Dedifferentiated amniotic fluid mesenchymal stem cell (primary cell): ENCODE measurements around the gene ZNF483.
"Not testable (repeated sequence)": the region's sequence is repeated elsewhere in the genome, so short reads cannot be mapped to it uniquely, and the experiment has no call there.

Experiments
- DNase-seq: peaks from one replicate; pipeline ENCODE4 v3.0.0-alpha.2; 2016; ENCODE audit errors: extremely low spot score

Gene ZNF483

DNA sequence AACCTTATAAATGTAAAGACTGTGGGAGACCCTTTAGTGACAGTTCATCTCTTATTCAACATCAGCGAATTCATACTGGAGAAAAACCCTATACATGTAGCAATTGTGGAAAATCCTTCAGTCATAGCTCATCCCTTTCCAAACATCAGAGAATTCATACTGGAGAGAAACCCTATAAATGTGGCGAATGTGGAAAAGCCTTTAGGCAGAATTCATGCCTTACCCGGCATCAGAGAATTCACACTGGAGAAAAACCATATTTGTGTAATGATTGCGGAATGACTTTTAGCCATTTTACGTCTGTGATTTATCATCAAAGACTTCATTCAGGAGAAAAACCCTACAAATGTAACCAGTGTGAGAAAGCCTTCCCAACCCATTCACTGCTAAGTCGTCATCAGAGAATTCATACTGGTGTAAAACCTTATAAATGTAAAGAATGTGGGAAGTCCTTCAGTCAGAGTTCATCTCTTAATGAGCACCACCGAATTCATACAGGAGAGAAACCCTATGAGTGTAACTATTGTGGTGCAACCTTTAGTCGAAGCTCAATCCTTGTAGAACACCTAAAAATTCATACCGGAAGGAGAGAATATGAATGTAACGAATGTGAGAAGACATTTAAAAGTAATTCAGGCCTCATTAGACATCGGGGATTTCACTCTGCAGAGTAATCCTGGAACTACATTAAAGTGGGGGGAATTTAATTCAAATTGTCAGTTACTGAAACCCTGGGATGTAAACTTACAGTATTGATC, 17.7 kb downstream of the ZNF483 start:
- DNase-seq = no peak

DNA sequence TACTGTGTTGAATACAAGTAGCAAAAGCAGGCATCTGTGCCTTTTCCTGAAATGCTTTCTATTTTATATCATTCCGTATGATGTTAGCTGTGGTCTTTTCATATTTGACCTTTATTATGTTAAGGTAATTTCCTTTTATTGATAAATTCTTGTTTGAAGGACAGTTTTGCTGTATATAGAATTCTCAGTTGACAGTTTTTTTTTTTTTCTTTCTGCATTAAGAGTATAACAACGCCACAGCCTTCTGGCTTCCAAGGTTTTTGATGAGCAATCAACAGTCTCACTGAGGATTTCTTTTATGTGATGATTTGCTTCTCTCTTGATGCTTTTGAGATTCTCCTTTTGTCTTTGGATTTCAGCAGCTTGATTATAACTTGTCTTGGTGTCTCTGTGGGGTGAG, 23.6 kb downstream of the ZNF483 start:
- DNase-seq = no peak

DNA sequence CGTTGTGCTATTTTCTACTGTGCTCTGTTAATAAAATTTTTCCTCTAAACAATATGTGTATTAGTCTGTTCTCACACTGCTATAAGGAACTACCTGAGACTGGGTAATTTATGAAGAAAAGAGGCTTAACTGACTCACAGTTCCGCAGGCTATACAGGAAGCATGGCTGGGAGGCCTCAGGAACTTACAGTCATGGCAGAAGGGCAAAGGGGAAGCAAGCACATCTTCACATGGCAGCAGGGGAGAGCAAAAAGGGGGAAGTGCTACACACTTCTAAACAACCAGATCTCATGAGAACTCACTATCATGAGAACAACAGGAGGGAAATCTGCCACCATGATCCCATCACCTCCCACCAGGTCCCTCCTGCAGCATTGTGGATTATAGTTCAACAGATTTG, 30.4 kb downstream of the ZNF483 start:
- not testable (repeated sequence) for DNase-seq

DNA sequence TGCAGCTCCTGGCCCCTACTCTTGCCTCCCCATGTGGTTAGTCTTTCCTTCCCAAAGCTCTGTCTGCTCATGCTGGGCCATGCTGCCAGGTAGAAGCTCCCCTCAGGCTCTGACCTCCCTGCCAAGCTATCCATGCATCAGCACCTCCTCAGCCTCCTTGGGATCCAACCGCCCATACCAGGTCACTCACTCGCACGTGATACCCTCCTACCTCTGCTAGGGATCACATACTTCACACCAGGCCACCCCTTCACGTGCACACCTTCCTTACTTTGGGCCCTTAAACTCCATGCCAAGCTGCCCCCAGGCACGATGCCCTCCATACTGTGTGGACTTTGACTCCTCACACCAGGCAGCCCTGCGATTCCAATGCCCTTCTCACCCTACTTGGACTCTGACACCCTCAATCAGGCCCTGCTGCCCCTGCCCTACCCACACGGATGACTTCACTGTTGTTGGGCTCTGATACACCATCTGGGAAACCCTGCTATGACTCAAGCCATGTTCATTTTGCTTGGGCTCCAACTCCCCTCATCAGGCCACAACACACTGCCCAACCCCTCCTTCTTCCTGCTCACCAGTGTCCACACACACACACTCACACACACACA, 34.1 kb downstream of the ZNF483 start:
- DNase-seq = no peak

DNA sequence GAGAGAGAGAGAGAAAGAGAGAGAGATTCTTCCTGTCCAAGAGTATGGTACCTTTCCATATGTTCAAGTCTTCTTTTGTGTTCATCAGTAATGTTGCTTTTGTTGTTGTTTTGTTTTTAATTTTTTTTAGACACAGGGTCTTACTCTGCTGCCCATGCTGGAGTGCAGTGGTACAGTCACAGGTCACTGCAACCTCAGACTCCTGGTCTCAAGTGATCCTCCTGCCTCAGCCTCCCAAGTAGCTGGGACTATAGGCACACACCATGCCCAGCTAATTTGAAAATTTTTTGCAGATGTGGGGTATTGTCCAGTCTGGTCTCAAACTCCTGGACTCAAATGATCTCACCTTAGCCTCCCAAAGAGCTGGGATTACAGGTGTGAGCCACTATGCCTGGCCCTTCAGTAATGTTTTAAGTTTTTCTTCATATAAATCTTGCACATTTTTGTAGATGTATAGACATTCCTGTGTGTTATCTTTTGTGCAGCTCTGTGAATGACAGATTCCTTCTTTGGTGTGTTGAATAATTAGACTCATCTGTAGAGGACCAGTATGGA, 36.3 kb downstream of the ZNF483 start:
- DNase-seq = no peak

DNA sequence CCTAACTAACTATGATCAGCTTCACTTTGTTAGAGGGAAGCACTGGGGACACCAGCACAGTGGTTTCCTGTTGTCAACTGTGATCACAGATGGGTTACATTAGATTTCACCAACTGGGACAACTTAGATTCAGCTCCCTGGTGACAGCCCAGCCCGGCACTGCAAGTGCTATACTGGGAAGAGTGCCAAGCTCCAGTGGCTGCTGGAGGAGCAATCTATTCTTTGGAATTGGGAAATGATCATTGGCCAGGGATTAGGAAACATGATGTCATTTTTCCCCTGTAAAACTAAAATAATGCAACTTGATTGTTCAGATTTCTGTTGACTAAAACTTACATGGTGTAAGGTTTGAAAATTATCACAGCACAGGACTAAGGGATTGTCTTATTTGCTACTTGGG, 41.3 kb downstream of the ZNF483 start:
- no peak for DNase-seq

DNA sequence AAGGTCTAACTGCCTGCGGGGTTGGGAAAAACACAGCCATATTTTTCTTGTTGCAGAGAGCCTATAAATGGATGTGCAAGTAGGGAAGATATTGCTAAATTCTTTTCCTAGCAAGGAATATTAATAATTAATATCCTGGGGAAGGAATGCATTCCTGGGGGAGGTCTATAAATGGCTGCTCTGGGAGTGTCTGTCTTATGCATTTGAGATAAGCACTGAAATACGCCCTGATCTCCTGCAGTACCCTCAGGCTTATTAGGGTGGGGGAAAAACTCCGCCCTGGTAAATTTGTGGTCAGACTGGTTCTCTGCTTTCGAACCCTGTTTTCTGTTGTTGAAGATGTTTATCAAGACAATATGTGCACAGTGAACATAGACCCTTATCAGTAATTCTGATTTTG, 43.1 kb downstream of the ZNF483 start:
- DNase-seq = not testable (repeated sequence)

DNA sequence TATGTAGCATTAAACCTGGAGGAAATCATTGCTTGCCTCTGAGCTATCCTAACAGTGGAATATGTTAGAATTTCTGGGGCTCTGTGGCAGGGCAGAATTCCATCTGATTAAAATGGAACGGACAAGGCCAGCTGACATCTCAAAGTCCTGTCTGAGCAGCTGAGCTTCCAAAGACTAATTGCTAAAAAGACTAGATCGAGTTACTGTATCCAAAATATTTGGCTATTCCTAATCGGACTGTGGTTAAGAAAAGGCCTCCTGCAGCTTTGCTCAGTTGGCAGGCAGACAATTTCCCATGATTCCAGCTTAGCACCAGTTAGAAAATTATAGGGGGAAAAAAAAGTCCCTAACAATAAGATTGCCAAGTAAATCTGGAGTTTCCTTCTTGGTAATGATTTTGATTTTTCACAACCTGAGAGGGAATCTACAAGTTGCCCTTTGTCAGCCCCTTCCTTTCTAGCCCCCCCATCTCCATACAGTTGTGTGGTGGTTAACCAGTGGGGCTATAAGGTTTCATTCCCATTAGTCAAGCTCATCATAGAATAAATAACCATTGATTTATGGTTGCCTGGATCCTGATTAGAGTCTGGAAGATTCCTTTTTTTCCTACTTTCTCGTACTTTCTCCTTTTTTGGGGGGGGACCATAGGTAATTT, 48.1 kb downstream of the ZNF483 start:
- DNase-seq = peak; percentile 76

DNA sequence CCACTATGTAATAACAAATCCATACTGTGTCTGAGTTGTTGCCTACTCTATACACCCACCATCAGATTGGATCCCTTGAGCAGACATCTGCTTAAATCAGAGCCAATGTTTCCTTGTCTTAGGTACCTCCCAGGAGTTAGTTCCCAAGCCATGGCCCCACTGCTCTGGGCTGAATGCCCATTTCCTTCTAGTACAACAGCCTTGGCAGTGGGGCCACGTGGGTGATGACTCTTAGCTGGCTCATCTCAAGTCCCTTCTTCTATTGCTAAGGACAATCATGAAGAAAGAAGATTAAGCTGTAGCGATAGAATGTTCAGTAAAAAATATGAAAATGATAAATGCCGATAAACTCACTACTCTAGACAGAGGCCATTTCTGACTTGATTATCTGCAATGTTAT, 57.9 kb downstream of the ZNF483 start:
- DNase-seq = no peak

DNA sequence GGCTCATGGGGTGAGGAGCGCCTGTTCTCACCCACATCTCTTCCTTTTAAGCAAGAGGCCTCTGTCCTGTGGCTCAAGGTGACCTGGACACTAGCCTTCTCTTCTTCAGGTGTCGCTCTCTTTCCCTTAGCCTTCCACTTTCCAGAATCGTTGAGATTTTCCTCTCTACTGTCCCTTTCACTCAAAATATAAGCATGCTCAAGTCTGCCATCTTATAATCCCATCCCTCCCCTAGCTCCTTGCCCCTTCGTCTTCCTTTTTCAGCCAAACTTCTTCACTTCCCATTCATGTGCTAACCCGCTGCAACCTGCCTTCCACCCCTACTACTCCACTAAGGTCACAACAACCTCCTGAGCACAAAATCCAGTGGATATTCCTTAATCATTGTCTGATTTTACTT, 61.4 kb downstream of the ZNF483 start:
- DNase-seq = no peak

DNA sequence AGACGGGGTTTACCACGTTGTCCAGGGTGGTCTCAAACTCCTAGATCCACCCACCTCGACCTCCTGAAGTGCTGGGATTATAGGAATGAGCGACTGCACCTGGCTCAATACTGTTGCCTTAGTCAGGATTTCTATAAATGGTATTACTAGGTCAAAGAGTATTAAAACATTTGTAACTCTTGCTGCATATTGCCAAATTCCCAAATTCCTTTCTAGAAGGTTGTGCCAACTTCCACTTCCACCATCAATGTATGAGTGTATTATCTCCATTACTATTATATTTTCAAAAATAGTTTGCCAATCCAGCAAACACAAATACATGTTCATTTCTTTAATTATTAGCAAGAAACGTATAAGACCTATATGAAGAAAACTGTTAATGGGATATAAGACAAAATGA, 63.9 kb downstream of the ZNF483 start:
- DNase-seq = no peak

DNA sequence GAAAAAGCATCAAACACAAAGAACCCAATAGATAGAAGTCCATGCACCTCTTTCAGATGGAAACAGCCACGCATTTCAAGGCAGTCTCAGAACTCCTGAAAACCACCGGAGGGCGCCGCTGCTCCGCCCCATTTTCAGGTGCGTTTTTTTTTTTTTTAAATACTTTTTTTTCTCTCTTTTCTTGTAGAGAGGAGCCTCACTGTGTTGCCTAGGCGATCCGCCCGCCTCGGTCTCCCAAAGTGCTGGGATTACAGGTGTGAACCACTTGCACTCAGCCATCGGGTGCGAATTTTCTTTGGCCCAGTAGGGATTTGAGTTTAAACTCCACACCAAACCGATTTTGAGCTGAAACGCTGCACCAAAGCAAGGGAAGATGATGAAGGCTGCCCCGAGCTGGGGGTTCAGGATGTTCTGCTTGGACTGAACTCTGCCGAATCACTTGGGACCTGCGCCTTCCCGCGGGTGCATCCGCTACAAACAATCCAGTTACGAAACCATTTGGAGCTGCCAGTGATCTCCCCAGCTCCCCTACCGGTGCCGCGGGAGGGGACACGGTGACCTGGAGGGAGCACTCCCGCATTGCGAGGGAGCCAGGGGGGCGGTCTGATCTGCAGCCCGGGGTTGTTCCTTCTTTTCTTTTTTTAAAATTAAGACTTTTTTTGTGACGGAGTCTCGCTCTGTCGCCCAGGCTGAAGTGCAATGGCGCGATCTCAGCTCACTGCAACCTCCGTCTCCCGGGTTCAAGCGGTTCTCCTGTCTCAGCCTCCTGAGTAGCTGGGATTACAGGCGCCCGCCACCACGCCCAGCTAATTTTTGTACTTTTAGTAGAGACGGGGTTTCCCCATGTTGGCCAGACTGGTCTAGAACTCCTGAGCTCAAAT, 73.1 kb downstream of the ZNF483 start:
- DNase-seq = peak; percentile 27

DNA sequence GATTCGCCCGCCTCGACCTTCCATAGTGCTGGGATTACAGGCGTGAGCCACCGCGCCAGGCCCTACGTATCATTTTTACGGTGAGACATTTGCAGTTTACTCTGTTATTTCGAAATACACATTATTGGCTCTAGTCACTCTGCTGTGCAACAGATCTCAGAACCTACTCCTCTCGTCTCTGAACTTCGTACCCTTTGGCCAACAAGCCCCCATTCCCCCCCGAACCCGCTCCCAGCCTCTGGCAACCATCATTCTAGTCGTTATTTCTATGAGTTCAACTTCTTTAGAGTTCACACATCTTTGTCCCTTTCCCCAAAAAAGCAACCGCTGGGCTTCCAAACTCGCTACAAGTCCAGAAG, 73.7 kb downstream of the ZNF483 start:
- DNase-seq = no peak

DNA sequence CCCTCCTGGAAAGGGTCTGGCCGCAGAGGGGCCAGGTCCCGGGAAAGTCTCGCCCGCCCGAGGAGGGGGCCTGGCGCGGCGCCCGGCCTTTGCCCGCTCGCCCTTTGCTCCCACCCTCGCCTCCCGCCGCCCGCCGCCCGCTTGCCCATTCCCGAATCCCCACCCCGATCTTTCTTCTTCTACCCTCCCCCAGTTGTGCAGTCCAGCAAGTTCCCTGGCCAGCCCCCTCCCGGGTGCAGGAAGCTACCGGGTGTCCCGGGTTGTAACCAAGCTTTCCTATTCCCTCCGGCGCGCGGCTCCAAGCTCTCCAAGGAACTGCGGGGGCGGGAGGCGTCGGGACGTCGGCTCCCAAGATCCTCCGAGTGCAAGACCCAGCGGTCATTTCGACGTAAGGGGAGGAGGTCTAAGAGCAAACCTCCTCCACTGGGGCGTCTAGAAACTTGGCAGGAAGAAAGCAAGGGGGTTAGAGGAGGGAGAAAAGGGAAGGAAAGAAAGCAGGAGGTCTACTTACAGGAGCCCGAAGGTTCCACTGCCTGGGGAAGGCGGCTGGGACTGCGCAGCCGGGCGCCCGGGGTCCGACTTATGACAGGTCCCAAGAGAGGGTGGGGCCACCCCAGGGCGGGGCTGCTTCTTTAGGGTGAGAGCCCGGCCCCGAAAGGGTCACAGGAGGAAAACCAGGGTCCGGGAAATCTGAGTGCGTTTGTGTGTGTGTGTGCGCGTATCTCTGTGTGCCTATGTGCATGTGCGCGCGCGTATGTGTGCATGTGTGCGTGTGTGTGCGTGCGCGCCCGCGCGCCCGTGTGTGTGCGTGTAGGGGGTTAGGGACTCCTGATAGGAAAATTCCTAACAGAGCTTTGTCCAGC, 74.3 kb downstream of the ZNF483 start, which contains the start of gene PTGR1:
Gene PTGR1 (minus strand): TSS at position 556 of the 863 bp plus-strand sequence. CDS start 2,225 bp downstream, outside the sequence.
- peak; percentile 81 for DNase-seq

DNA sequence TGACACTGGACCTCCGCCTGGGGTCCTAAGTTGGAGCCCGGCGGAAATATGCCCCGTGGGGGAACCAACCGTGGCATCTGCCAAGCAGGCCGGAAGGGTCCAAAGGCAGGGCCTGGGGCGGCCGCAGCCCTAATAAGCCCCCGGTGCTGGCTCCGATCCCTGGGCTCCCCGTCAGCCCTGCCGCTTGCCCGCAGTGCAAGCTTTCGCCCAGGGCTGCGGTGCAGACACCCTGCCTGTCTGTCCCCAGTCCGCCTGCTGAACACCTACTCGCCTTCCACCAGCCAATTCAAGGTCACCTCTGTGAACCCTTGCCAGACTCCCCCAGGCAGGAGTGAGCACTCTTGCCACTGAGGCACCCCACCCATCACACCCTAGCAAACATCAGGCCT, 75.0 kb downstream of the ZNF483 start:
- no peak for DNase-seq

DNA sequence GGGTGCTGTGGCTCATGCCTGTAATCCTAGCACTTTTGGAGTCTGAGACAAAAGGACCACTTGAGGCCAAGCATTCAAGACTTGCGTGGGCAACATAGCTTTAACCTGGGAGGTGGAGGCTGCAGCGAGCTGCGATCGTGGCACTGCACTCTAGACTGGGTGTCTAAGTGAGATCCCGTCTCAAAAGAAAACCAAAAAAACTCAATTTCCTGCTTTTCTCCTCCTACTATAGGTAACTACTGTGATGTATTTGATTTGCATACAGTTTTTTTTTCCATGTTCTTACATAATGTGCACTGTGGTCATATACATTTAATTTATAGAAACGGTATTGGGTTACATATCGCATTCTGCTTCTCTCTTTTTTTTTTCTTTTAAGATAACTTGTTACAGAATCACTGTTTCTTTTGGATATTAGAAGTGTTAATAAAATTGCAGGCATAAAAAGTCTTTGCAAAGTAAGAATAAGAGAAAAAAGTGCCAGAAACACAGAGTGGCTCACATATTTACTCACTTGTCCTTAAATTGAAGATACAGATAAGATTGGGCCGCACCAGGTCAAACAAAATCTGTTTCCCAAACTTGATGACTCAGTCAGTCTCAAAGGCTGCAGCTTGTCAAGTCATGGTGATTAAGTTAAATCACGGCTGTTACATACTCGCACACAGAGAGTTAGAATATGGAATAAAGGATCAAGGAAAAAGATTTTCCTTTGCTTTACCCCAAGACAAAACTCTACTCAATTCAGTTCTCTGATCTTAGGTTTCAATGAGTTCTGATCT, 76.4 kb downstream of the ZNF483 start:
- DNase-seq = no peak

DNA sequence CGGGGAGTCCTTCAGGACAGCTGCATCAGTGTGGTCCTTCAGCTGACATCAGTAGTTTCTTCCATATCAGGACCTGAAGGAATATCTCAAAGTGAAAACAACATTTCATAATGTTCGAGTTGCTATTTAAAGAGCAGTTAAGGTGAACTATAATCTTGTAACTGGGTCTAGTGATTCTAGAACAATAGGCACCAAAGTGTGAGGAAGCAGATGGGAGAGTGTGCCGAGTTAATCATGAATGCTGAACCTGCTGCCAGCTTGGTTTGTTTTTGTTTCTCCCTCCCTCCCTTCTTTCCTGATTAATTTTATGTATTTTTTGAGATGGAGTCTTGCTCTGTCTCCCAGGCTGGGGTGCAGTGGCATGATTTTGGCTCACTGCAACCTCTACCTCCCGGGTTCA, 78.1 kb downstream of the ZNF483 start:
- no peak for DNase-seq

DNA sequence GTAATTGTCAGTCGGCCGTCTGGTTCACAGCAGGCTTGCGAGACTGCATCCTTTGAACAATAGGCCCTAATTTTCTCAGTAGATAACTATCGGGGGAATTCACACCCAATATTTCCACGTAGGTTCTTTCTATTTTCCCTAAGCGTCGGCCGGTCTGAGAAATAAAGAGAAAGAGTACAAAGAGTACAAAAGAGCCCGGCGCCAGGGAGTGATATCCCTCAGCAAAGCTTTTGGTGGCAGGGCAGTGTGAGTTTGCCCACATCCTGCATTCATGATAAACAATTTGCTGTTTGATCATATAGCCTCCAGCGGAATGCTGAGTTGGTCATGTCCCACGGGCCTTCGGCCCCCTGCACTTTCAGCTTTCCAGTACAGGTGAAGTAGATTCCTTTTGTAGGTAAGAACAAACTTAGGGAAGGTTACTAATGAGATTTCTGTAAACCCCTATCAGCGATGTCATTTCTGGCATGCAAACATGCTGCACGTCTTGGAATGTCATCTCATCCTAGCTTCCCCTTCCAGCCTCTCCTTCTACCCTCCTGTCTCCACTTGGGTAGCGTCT, 79.2 kb downstream of the ZNF483 start:
- DNase-seq = no peak

DNA sequence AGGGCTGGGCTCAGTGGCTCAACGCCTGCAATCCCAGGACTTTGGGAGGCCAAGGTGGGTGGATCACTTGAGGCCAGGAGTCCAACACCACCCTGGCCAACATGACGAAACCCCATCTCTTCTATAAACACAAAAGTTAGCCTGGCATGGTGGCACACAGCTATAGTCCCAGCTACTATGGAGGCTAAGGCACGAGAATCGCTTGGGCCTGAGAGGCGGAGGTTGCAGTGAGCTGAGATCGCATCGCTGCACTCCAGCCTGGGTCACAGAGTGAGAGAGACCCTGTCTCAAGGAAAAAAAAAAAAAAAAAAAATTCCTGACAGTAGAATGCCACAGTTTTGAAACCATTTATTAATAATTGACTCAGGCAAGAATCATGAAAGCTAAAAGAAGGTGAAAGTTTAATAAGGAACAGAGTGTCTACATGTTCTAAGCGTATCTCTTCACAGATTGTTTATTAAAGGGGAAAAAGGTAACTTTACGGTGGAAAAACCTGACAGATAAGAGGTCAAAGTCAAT, 80.1 kb downstream of the ZNF483 start:
- DNase-seq = no peak
